AG09319 (cell line): ENCODE data around the gene CAMTA1.
"Not testable (repeated sequence)": the region's sequence is repeated elsewhere in the genome, so short reads cannot be mapped to it uniquely, and the experiment has no call there.

Experiments
- DNase-seq: peaks from one replicate; pipeline ENCODE4 v3.0.0-alpha.2; 2010; ENCODE audit warnings: low read depth; ENCODE audit errors: extremely low read depth
- TF ChIP-seq, protein P1 (sequence below): IDR thresholded peaks from 2 replicates; pipeline ENCODE4 v1.5.1; 2011; ENCODE audit warnings: low read depth, mild to moderate bottlenecking, inconsistent platforms, low read length, moderate library complexity

The CAMTA1 gene

DNA sequence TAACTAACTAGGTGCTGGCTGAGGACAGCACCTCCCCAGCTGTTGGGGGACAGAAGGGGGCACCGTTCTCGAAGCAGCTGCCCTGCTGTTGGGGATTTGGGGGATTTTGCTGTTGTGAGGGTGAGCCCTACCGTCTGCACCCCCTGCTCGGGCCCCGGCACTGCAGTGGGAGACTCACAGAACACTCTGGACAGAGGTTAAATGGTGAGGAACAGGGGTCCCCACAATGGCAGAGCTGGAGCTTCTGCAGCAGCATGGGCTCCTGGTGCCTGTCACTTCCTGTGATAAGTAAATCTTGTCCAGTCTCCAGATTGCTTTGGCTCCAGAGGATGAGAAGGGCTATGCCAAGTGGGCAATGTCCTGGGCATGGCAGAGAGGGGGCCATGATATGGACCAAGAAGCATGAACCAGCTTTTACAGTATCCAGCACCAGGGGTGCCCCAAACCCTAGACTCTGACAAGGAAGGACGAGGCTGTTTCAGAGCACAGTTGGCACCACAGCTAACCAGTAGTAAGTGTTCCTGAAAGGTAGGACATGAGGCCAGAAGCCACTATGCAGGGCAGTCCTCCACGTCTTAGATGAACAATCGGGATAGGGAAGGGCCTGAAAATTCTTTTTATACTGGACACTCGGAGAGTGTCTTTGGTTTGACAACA is 620.7 kb downstream of the CAMTA1 start:
- TF ChIP-seq, protein P1, sequence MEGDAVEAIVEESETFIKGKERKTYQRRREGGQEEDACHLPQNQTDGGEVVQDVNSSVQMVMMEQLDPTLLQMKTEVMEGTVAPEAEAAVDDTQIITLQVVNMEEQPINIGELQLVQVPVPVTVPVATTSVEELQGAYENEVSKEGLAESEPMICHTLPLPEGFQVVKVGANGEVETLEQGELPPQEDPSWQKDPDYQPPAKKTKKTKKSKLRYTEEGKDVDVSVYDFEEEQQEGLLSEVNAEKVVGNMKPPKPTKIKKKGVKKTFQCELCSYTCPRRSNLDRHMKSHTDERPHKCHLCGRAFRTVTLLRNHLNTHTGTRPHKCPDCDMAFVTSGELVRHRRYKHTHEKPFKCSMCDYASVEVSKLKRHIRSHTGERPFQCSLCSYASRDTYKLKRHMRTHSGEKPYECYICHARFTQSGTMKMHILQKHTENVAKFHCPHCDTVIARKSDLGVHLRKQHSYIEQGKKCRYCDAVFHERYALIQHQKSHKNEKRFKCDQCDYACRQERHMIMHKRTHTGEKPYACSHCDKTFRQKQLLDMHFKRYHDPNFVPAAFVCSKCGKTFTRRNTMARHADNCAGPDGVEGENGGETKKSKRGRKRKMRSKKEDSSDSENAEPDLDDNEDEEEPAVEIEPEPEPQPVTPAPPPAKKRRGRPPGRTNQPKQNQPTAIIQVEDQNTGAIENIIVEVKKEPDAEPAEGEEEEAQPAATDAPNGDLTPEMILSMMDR, result no peak
- DNase-seq, result no peak

DNA sequence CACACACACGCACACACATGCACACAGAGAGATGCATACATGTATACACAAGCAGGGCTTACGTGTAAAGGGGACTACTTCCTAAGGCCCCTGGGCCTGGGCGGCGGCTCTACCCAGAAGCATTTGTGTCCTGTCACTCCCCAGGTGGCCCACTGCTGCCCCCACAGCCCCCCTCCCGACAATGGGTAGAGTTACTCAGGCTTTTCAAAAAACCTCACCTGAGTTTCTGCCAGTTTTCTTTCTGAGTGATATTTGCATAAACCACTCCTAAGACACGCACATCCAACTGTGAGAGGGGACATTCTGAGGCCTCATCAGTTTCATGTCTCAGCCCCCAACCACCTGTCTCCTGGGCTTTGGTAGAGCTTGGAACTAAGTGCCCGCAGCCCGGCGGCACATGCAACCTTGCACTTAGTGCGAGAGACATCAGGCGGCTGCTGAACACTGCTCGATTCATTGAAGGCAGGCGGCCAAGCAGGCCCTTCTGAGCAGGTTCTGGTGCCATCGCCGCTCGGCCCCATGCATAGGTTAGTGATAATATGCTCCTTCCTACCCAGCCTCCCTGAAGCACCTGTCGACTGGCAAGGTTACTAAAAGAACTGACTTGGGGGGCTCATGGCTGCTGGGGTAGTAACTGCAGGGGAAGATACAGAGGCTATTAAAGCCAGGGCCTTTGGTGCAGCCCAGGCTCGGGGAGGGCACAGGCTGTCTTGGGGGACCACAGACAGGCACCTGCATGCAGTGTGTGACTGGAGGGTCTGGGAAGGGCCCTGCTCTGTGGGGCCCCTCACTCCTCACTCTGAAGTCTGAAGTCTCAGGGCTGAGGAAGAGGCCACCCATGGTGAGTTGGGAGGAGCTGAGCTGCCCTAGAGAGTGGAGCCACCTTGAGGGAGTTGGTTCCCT is 621.6 kb downstream of the CAMTA1 start:
- TF ChIP-seq, protein P1, result no peak
- no peak for DNase-seq

DNA sequence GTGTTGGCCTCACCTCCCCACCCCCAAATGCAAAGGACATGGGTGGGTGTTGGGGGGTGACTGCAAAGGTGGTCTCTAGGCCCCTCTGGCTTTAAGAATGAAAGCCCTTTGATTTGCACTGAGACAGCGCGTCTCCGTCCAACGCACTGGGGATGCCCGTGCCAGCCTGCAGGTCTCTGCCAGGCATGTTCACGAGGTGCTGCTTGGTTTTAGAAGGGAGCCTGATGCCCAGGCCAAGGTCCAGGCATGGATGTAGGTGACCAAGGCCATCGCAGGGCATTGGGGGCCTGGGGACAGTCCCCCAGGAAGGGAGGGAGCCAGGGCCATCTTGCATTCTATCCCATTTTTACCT is 622.3 kb downstream of the CAMTA1 start:
- DNase-seq, result no peak
- TF ChIP-seq, protein P1, result no peak

DNA sequence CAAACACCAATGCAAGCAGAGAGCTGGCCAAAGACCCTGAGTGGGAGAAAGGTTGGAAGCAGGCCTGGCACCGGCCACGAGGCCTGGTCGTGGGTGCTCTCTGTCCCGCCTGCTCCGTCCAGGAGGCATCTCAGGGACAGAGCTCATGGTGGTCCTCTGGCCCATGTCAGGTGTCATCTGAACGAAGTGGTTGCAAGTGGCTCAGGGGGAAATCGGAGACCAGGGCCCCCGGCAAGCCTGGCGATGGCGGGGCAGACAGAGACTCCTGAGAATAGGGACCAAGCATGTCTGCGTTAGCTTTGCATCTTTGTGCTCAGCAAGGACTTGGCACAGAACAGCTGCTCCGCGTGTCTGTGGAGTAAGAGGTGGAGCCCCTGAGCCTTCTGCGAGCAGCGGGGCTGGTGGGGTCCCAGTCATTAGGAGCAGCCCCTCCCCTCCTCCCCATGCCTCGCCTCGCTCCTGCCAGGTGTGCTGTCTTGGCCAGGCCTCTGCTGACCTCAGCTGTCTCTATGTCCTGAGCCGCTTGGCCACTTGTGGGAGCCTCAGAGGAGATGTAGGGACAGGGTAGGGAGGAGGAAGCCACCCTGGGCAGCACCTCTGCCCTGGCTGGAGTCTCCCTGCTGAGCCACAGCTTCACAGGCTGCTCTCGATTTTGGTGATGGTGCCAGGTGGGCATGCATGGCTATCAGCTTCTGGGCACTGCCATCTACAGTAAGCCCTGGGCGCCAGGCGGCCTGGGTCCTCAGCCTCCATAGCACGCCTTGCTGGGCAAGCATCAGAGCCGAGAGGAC is 622.9 kb downstream of the CAMTA1 start:
- TF ChIP-seq, protein P1, result no peak
- DNase-seq, result no peak

DNA sequence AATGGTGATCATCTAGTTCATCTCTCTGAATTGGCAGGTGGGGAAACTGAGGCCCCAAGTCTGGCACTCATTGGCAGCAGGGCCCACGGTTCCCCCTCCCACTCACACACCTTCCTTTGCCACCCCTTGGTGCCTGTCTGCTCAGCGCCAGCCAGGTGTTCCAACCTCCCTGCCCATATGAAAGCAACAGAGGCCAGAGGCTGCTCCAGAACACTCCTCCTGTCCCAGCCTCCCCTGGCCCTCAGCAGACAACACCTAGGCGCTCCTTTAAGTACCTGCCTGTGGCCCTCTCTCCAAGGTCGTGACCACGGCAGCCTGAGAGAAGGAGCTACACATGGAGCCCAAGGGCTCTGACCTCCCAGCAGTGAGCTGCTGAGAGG is 623.5 kb downstream of the CAMTA1 start:
- DNase-seq, result no peak
- TF ChIP-seq, protein P1, result no peak

DNA sequence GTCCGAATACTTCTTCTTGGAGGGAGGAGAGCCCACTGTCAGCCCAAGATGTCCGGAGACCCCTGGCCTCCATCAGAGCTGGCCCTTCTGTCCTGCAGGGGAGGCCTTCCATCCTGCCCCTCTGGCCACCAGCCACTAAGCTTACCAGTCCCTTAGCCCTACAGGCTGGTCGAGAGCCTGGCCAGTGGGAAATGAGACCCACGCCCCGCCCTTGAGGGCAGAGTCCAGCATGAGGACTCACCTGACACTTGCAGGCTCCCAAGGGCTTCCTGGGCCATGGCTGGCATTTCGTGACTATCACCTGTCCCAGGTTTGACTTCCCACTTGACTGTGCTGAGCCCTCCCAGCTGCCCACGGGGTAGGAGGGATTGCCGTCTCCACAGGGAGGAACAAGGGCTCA is 624.0 kb downstream of the CAMTA1 start:
- TF ChIP-seq, protein P1, result no peak
- DNase-seq, result no peak

DNA sequence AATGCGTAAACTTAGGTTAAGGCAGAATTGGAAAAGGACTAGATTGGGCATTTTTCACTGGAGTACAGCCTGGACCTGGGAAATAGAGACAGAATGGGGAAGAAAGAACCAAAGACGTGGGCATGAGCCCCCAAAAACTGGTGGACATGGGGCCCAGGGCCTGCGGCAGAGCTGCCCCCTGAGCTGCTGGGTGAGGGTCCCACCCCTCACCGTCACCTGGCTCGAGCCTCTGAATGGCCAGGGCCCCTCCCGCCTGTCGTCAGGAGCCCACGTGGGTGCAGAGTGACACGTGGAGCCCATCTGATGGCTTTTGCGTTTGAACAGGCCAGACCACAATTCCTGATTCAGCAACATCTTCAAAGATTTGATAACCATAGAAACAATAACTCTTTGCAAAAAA is 624.9 kb downstream of the CAMTA1 start:
- TF ChIP-seq, protein P1, result no peak
- DNase-seq, result no peak

DNA sequence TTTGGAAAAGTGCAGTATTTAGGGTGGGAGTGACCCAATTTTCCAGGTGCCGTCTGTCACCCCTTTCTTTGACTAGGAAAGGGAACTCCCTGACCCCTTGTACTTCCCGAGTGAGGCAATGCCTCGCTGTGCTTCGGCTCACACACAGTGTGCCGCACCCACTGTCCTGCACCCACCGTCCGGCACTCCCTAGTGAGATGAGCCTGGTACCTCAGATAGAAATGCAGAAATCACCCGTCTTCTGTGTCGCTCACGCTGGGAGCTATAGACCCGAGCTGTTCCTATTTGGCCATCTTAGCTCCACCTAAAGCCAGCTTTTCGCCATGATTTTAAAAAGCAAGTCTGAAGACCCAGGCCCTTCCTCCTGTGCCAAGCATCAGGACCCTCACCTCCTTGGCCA is 632.4 kb downstream of the CAMTA1 start:
- not testable (repeated sequence) for DNase-seq
